ENCODE measurements around the gene NRCAM.

DNA sequence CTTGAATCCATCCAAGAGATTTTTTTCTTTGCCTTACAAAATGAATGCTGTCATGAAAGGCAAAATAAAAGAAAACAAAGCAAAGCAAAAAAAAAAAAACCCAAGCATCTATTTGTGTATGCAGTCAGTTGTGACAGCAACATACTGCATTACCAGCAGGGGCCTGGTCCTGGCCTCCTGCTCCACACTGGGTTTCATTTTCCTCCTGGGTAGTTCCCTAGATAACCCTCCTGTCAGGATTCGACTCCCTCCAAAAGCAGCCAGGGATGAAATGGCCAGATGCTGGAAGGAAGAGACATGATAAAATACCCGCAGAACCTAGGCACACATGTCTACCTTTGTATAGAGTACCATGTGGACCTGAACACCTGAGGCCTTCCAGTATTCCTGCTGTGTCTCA is 148.6 kb downstream of the NRCAM start:
- TF ChIP-seq TAF1 (conservative IDR thresholded peaks at IDR 0.05) (no peak), JUND (IDR thresholded peaks at IDR 0.05) (no peak), RAD21 (IDR thresholded peaks at IDR 0.05) (no peak)
- TF ChIP-seq, protein P1, sequence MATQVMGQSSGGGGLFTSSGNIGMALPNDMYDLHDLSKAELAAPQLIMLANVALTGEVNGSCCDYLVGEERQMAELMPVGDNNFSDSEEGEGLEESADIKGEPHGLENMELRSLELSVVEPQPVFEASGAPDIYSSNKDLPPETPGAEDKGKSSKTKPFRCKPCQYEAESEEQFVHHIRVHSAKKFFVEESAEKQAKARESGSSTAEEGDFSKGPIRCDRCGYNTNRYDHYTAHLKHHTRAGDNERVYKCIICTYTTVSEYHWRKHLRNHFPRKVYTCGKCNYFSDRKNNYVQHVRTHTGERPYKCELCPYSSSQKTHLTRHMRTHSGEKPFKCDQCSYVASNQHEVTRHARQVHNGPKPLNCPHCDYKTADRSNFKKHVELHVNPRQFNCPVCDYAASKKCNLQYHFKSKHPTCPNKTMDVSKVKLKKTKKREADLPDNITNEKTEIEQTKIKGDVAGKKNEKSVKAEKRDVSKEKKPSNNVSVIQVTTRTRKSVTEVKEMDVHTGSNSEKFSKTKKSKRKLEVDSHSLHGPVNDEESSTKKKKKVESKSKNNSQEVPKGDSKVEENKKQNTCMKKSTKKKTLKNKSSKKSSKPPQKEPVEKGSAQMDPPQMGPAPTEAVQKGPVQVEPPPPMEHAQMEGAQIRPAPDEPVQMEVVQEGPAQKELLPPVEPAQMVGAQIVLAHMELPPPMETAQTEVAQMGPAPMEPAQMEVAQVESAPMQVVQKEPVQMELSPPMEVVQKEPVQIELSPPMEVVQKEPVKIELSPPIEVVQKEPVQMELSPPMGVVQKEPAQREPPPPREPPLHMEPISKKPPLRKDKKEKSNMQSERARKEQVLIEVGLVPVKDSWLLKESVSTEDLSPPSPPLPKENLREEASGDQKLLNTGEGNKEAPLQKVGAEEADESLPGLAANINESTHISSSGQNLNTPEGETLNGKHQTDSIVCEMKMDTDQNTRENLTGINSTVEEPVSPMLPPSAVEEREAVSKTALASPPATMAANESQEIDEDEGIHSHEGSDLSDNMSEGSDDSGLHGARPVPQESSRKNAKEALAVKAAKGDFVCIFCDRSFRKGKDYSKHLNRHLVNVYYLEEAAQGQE (IDR thresholded peaks at IDR 0.05): no peak
- TF ChIP-seq, protein P2, sequence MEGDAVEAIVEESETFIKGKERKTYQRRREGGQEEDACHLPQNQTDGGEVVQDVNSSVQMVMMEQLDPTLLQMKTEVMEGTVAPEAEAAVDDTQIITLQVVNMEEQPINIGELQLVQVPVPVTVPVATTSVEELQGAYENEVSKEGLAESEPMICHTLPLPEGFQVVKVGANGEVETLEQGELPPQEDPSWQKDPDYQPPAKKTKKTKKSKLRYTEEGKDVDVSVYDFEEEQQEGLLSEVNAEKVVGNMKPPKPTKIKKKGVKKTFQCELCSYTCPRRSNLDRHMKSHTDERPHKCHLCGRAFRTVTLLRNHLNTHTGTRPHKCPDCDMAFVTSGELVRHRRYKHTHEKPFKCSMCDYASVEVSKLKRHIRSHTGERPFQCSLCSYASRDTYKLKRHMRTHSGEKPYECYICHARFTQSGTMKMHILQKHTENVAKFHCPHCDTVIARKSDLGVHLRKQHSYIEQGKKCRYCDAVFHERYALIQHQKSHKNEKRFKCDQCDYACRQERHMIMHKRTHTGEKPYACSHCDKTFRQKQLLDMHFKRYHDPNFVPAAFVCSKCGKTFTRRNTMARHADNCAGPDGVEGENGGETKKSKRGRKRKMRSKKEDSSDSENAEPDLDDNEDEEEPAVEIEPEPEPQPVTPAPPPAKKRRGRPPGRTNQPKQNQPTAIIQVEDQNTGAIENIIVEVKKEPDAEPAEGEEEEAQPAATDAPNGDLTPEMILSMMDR (IDR thresholded peaks at IDR 0.05; ENCODE audit: low read depth, low read length, missing input control): no peak
- TF ChIP-seq, protein P3, sequence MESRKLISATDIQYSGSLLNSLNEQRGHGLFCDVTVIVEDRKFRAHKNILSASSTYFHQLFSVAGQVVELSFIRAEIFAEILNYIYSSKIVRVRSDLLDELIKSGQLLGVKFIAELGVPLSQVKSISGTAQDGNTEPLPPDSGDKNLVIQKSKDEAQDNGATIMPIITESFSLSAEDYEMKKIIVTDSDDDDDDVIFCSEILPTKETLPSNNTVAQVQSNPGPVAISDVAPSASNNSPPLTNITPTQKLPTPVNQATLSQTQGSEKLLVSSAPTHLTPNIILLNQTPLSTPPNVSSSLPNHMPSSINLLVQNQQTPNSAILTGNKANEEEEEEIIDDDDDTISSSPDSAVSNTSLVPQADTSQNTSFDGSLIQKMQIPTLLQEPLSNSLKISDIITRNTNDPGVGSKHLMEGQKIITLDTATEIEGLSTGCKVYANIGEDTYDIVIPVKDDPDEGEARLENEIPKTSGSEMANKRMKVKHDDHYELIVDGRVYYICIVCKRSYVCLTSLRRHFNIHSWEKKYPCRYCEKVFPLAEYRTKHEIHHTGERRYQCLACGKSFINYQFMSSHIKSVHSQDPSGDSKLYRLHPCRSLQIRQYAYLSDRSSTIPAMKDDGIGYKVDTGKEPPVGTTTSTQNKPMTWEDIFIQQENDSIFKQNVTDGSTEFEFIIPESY (IDR thresholded peaks at IDR 0.05): no peak

All from liver (tissue), 3 donors.